Colonic mucosa (tissue), 4 donors: ENCODE results near the gene USP26. TPM values are rescaled to one million over a fixed set of nuclear protein-coding genes. Genes with fewer than 3 reads are reported as not detected.

ENCODE experiments used
- DNase-seq: peaks from one replicate; pipeline ENCODE4 v3.0.0-alpha.2; 2020
- H3K27ac ChIP-seq: fragments of 200-600 bp; one replicate; pipeline ENCODE4 v1.8.0; 2021
- H3K27me3 ChIP-seq: fragments of 200-600 bp; one replicate; pipeline ENCODE4 v1.8.0; 2021
- H3K36me3 ChIP-seq: fragments of 200-600 bp; one replicate; pipeline ENCODE4 v1.8.0; 2021
- H3K4me1 ChIP-seq: fragments of 200-600 bp; one replicate; pipeline ENCODE4 v1.8.0; 2021; ENCODE audit warnings: mild to moderate bottlenecking
- H3K4me3 ChIP-seq: fragments of 200-600 bp; one replicate; pipeline ENCODE4 v1.8.0; 2021
- H3K9ac ChIP-seq, 2 donors: one replicate each; pipeline ENCODE4 v1.7.0; 2013; ENCODE audit warnings: control low read depth in 2 of 2, low read depth in 2 of 2, low read length in 2 of 2
- H3K9me3 ChIP-seq: fragments of 200-600 bp; one replicate; pipeline ENCODE4 v1.8.0; 2021
- CTCF ChIP-seq: fragments of 200-600 bp; IDR thresholded peaks from one replicate; pipeline ENCODE4 v1.8.0; 2022; ENCODE audit warnings: antibody characterized with exemption, mild to moderate bottlenecking
- intact Hi-C: fragments of 100-400 bp; cut with DNase I; formaldehyde crosslinking; loops from one replicate; pipeline ENCODE4 v1.14.1; 2022
- total RNA-seq, 2 donors: library from RNA; stranded (reverse); fragmentation: NEBNext Ultra II Directional in 1 of 2; extraction: Animal tissue kit (Norgen Biotek cat#: 25700) in 1 of 2; gene quantifications; one replicate each; pipeline ENCODE4 v1.2.1, GENCODE V29; 2021
- donor health status: healthy.
- donor health status: DM: no; HTN: no; CAD: no.
- donor health status: DM: no; HTN: no; CAD: no.

USP26 gene, protein sequence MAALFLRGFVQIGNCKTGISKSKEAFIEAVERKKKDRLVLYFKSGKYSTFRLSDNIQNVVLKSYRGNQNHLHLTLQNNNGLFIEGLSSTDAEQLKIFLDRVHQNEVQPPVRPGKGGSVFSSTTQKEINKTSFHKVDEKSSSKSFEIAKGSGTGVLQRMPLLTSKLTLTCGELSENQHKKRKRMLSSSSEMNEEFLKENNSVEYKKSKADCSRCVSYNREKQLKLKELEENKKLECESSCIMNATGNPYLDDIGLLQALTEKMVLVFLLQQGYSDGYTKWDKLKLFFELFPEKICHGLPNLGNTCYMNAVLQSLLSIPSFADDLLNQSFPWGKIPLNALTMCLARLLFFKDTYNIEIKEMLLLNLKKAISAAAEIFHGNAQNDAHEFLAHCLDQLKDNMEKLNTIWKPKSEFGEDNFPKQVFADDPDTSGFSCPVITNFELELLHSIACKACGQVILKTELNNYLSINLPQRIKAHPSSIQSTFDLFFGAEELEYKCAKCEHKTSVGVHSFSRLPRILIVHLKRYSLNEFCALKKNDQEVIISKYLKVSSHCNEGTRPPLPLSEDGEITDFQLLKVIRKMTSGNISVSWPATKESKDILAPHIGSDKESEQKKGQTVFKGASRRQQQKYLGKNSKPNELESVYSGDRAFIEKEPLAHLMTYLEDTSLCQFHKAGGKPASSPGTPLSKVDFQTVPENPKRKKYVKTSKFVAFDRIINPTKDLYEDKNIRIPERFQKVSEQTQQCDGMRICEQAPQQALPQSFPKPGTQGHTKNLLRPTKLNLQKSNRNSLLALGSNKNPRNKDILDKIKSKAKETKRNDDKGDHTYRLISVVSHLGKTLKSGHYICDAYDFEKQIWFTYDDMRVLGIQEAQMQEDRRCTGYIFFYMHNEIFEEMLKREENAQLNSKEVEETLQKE
- not detected for total RNA-seq

- H3K36me3 ChIP-seq, result no peaks in the 10 kb centered on the region
- no peak for DNase-seq
- no peak within 1 kb of the TSS for H3K27ac ChIP-seq
- no peak within 1 kb of the TSS for H3K4me3 ChIP-seq
- no peaks in the 10 kb centered on the region for H3K9me3 ChIP-seq
- H3K4me1 ChIP-seq, result no peaks in the 10 kb centered on the region
- H3K9ac ChIP-seq, result no peak within 1 kb of the TSS
- no peak for TF ChIP-seq CTCF
- intact Hi-C loops, result no loop called here
- no peaks in the 10 kb centered on the region for H3K27me3 ChIP-seq
Measured at GRCh38 chrX:133097031-133097430, at the start of gene USP26. USP26 (minus strand) TSS chrX:133097109; CDS start chrX:133028220, 68,889 bp downstream.

- no peak for DNase-seq
- Histone ChIP-seq H3K36me3 (no peaks in the 10 kb centered on the region), H3K27me3 (no peaks in the 10 kb centered on the region), H3K4me1 (no peaks in the 10 kb centered on the region), H3K9me3 (no peaks in the 10 kb centered on the region), H3K9ac (no peak overlapping the region), H3K27ac (no peak overlapping the region), H3K4me3 (no peak overlapping the region)
- intact Hi-C loops, result no loop called here
- TF ChIP-seq CTCF, result no peak
Measured at GRCh38 chrX:133134282-133134681, 37.4 kb upstream of the USP26 start.

DNA sequence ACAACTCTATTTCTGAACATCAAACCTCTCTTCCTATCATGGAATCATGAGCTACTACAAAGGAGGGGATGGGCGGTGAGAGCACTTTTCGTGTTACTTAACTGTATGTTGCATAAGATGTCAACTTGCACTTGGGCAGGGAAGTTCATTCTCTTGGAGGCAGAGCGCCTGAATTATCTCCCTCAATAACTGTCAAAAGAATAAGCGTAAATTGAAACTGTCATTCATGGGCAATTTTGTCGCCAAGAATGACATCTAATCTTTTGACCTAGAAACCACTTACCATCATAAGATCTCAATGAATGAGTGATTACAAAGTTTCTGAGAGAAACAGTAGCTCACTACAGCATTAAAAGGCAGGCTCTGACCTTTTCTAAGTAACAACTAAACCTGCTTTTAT, 23.5 kb upstream of the USP26 start:
- Histone ChIP-seq H3K36me3 (no peaks in the 10 kb centered on the region), H3K27me3 (no peaks in the 10 kb centered on the region), H3K9ac (no peak overlapping the region), H3K9me3 (no peaks in the 10 kb centered on the region), H3K4me1 (no peaks in the 10 kb centered on the region), H3K27ac (no peak overlapping the region), H3K4me3 (no peak overlapping the region)
- no peak for TF ChIP-seq CTCF
- intact Hi-C loops, result no loop called here
- DNase-seq, result no peak

DNA sequence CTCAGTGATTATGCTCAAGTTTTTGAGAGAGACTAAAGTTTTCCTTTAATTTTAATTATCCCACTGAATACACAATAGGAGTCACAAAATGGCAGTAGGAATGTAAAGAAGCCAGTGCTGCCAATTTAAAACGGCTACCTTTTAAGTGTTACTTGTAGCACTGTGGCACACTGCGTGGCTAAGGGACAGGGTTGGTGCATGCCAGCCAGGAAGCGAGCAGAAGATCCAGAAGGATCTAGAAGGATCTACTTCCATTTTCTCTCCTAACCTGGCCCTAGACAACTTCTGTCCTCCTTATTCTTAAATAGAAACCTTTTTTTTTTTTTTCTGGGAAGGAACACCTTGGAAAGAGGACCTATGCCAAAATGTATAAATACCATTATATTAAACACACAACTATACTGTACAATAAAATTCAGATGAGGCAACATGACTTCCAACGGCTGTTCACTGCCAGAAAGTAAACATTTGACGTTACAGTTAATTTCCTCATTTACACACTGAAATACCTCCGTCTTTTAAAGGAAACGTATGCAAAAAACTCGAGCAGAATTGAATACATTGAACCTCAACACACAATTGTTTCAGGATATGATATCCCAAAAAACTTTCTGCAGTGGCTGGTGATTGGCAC, 2.7 kb downstream of the USP26 start:
- Histone ChIP-seq H3K36me3 (no peaks in the 10 kb centered on the region), H3K27ac (peak overlapping the region; percentile 52)
- no peak for TF ChIP-seq CTCF

DNA sequence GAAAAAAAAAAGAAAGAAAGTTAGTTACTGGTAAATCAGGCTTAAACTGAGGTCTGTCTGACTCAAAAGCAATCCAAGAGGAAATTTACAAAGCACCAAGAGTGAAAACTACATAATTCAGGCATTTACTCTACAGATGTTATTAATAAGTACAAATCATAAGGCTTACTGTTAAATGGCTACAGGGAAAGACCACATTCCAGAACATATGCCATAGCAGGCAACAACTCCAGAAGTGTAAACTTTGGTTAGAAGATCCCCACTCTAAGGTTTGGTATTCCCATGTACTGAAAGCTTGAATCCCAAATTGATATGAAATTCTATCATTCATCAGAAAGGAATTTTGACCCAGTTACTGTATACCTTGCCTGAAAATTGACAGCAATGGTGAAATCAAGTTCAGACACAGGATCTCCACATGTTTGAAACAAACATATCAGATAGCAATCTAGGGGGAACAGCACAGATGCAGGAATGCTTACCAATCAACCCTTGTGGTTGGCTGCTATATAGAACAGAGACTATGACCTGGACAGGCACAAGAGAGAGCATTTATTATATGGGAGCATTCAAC, 6.6 kb downstream of the USP26 start:
- H3K36me3 ChIP-seq, result no peaks in the 10 kb centered on the region
- TF ChIP-seq CTCF, result no peak
- H3K27ac ChIP-seq, result no peak overlapping the region

More for the DNA sequence above, 2.7 kb downstream of the USP26 start:
- Histone ChIP-seq H3K9me3 (no peaks in the 10 kb centered on the region), H3K9ac (no peak overlapping the region), H3K4me1 (no peaks in the 10 kb centered on the region), H3K4me3 (no peak overlapping the region), H3K27me3 (no peaks in the 10 kb centered on the region)
- DNase-seq, result peak; percentile 23
- intact Hi-C loops, result no loop called here

More for the DNA sequence above, 6.6 kb downstream of the USP26 start:
- Histone ChIP-seq H3K9ac (no peak overlapping the region), H3K4me3 (no peak overlapping the region), H3K9me3 (no peaks in the 10 kb centered on the region), H3K27me3 (no peaks in the 10 kb centered on the region), H3K4me1 (no peaks in the 10 kb centered on the region)
- DNase-seq, result no peak
- intact Hi-C loops, result no loop called here
